ENCODE results near the gene ARHGAP32. TPM values are rescaled to one million over a fixed set of nuclear protein-coding genes. Genes with fewer than 3 reads are reported as not detected.

ARHGAP32 gene
- total RNA-seq, 4 donors from 2014 or later, result 10.9 to 28.0 (median 19.2) TPM

GRCh38 chr11:129042503-129042902, 149.6 kb downstream of the ARHGAP32 start:
- DNase-seq (ENCODE audit: low spot score in 2 of 2), result no peak
- WGBS, 2 donors, result 90 to 91% methylated on average over 4 of the region's 4 CpGs
- Histone ChIP-seq H3K27ac (no peak overlapping the region), H3K9me3 (peaks cover 0 to 4% (median 2%) of the 10 kb centered on the region in 4 donors), H3K4me1 (no peaks in the 10 kb centered on the region), H3K27me3 (no peaks in the 10 kb centered on the region), H3K36me3 (peaks cover 0 to 24% (median 0%) of the 10 kb centered on the region in 3 donors), H3K4me3 (no peak overlapping the region)
- no peak for TF ChIP-seq EP300 (IDR thresholded peaks at IDR 0.05)
- no peak for TF ChIP-seq POLR2A (IDR thresholded peaks at IDR 0.05)
- TF ChIP-seq, protein P1, sequence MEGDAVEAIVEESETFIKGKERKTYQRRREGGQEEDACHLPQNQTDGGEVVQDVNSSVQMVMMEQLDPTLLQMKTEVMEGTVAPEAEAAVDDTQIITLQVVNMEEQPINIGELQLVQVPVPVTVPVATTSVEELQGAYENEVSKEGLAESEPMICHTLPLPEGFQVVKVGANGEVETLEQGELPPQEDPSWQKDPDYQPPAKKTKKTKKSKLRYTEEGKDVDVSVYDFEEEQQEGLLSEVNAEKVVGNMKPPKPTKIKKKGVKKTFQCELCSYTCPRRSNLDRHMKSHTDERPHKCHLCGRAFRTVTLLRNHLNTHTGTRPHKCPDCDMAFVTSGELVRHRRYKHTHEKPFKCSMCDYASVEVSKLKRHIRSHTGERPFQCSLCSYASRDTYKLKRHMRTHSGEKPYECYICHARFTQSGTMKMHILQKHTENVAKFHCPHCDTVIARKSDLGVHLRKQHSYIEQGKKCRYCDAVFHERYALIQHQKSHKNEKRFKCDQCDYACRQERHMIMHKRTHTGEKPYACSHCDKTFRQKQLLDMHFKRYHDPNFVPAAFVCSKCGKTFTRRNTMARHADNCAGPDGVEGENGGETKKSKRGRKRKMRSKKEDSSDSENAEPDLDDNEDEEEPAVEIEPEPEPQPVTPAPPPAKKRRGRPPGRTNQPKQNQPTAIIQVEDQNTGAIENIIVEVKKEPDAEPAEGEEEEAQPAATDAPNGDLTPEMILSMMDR (IDR thresholded peaks at IDR 0.05), result no peak

- H3K27me3 ChIP-seq, result no peaks in the 10 kb centered on the region
- DNase-seq (ENCODE audit: low spot score in 2 of 2), result no peak
- TF ChIP-seq, protein P1 (IDR thresholded peaks at IDR 0.05), result no peak
- no peak for TF ChIP-seq POLR2A (IDR thresholded peaks at IDR 0.05)
- TF ChIP-seq EP300 (IDR thresholded peaks at IDR 0.05), result no peak
- H3K9me3 ChIP-seq, result peaks cover 0 to 4% (median 2%) of the 10 kb centered on the region in 4 donors
- 80 to 81% methylated on average over 3 of the region's 3 CpGs for WGBS, 2 donors
- no peaks in the 10 kb centered on the region for H3K4me1 ChIP-seq
- H3K4me3 ChIP-seq, result no peak overlapping the region
- peaks cover 0 to 24% (median 0%) of the 10 kb centered on the region in 3 donors for H3K36me3 ChIP-seq
- H3K27ac ChIP-seq, result no peak overlapping the region
Observed at GRCh38 chr11:129041611-129042018, 150.5 kb downstream of the ARHGAP32 start.

DNA sequence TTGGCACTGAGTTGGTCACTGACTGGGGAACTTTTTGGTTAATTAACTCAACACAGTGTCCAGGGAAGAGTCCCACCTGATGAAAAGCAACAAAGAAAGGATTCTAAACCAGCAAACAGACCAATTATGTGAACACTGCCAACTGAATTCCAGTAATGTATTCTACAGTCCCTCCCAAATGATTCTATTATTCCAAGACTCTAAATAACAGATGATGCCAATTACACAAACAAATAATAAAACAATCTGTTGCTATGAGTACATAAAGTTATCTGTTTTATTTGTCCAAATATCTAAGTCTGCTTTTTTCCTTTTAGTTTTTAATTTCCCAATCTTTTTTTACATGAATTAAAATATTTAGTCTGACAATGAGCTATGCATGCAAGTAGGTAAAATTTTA, 151.2 kb downstream of the ARHGAP32 start:
- peaks cover 0 to 4% (median 2%) of the 10 kb centered on the region in 4 donors for H3K9me3 ChIP-seq
- no peaks in the 10 kb centered on the region for H3K4me1 ChIP-seq

DNA sequence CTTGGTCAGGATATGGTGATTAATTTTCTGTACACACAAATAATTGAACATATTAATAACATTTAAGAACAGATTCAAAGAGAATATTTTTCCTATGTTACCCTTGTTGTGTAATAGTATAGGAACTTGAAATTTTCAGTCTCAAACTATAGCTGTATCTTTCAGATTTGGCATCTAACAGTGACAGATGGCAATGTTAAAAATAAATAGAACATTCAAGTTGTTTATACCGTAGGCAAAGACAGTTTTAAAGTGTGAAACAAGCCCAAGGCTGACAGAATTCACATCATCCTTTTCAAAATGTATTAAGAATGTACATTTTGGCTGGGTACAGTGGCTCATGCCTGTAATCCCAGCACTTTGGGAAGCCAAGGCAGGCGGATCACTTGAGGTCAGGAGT, 156.9 kb downstream of the ARHGAP32 start:
- Histone ChIP-seq H3K27me3 (no peaks in the 10 kb centered on the region), H3K36me3 (peaks cover 0 to 37% (median 0%) of the 10 kb centered on the region in 3 donors), H3K4me1 (no peaks in the 10 kb centered on the region), H3K27ac (no peak overlapping the region), H3K4me3 (no peak overlapping the region), H3K9me3 (peaks cover 0 to 14% (median 2%) of the 10 kb centered on the region in 4 donors)
- no peak for DNase-seq (ENCODE audit: low spot score in 2 of 2)
- 90 to 100% methylated on average over 2 of the region's 2 CpGs for WGBS, 2 donors
- TF ChIP-seq, protein P1 (IDR thresholded peaks at IDR 0.05), result no peak
- TF ChIP-seq EP300 (IDR thresholded peaks at IDR 0.05) (no peak), POLR2A (IDR thresholded peaks at IDR 0.05) (no peak)

More for the DNA sequence above, 151.2 kb downstream of the ARHGAP32 start:
- Histone ChIP-seq H3K27ac (no peak overlapping the region), H3K4me3 (no peak overlapping the region), H3K36me3 (peaks cover 0 to 24% (median 0%) of the 10 kb centered on the region in 3 donors), H3K27me3 (no peaks in the 10 kb centered on the region)
- TF ChIP-seq, protein P1 (IDR thresholded peaks at IDR 0.05), result no peak
- no peak for TF ChIP-seq POLR2A (IDR thresholded peaks at IDR 0.05)
- TF ChIP-seq EP300 (IDR thresholded peaks at IDR 0.05), result no peak
- no peak for DNase-seq (ENCODE audit: low spot score in 2 of 2)

DNA sequence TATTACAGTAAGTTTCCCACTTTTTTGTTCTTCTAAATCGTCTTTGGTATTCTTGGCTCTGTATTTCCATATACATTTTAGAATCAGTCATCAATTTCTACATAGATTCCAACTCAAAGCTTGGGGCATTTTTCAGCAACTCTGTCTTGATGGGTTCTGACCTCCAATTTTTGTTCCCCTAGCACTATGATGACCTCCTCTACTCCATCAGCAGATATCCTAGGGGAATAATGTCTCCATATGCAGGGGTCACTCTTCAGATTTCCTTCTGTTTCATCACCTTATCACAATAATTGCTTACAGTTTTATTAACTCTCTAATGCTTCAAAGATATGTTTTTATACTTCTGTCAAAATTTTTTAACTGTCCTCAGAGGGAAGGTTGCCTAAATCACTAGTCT, 158.1 kb downstream of the ARHGAP32 start:
- WGBS, 2 donors, result 93 to 95% methylated on average over 1 of the region's 1 CpG

More for the DNA sequence above, 158.1 kb downstream of the ARHGAP32 start:
- Histone ChIP-seq H3K4me3 (no peak overlapping the region), H3K27ac (no peak overlapping the region), H3K27me3 (no peaks in the 10 kb centered on the region), H3K36me3 (peaks cover 0 to 34% (median 0%) of the 10 kb centered on the region in 3 donors), H3K9me3 (peaks cover 0 to 13% (median 0%) of the 10 kb centered on the region in 4 donors), H3K4me1 (no peaks in the 10 kb centered on the region)
- DNase-seq (ENCODE audit: low spot score in 2 of 2), result no peak
- TF ChIP-seq, protein P1 (IDR thresholded peaks at IDR 0.05), result no peak
- TF ChIP-seq EP300 (IDR thresholded peaks at IDR 0.05) (no peak), POLR2A (IDR thresholded peaks at IDR 0.05) (no peak)
